SH-SY5Y (cell line): ENCODE data around the gene OR10J4.

Experiments used
- GATA2 ChIP-seq: IDR thresholded peaks from 2 replicates; pipeline ENCODE4 v1.6.1; 2011; ENCODE audit warnings: mild to moderate bottlenecking, low read depth, low read length
- GATA3 ChIP-seq: IDR thresholded peaks from 2 replicates; pipeline ENCODE4 v1.6.1; 2011; ENCODE audit warnings: low read depth, mild to moderate bottlenecking, low read length, moderate library complexity

DNA sequence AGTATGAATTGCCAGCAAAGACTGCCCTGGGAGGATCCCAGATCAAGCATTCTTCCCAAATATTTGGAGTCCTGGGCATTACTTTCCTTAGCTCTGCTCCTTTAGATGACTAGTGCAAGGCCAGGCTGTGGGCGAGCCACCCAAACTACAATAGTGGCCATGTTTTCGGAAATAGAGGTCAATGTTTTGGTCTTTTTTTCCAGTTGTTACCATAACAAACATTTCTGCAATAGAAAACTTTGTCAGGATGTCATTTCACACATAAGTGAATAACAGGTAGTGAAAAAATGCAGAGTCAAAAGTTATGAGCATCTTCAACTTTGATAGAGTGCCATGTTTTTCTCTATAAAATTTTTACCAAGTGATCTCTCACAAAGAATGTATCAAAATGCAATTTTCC, 25.2 kb upstream of the OR10J4 start:
- TF ChIP-seq GATA3 (no peak), GATA2 (no peak)
